Measurements from ENCODE around the gene PEX26. TPM values are rescaled to one million over a fixed set of nuclear protein-coding genes. Genes with fewer than 3 reads are reported as not detected.

The PEX26 gene
- total RNA-seq, 1 experiment from 2014 or later = 30.6 TPM

DNA sequence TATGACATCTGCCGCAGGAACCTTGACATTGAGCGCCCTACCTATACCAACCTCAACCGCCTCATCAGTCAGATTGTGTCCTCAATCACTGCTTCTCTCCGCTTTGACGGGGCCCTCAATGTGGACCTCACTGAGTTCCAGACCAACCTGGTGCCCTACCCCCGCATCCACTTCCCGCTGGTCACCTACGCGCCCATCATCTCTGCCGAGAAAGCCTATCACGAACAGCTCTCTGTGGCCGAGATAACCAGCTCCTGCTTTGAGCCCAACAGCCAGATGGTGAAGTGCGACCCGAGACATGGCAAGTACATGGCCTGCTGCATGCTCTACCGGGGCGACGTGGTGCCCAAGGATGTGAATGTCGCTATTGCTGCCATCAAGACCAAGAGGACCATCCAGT is 48.8 kb downstream of the PEX26 start:
- TF ChIP-seq, protein P1, sequence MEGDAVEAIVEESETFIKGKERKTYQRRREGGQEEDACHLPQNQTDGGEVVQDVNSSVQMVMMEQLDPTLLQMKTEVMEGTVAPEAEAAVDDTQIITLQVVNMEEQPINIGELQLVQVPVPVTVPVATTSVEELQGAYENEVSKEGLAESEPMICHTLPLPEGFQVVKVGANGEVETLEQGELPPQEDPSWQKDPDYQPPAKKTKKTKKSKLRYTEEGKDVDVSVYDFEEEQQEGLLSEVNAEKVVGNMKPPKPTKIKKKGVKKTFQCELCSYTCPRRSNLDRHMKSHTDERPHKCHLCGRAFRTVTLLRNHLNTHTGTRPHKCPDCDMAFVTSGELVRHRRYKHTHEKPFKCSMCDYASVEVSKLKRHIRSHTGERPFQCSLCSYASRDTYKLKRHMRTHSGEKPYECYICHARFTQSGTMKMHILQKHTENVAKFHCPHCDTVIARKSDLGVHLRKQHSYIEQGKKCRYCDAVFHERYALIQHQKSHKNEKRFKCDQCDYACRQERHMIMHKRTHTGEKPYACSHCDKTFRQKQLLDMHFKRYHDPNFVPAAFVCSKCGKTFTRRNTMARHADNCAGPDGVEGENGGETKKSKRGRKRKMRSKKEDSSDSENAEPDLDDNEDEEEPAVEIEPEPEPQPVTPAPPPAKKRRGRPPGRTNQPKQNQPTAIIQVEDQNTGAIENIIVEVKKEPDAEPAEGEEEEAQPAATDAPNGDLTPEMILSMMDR (conservative IDR thresholded peaks at IDR 0.05; ENCODE audit: low read depth, low read length) = no peak
- TF ChIP-seq EZH2 (IDR thresholded peaks at IDR 0.05; ENCODE audit: low read length, unreplicated experiment) (no peak), EZH2phosphoT487 (IDR thresholded peaks at IDR 0.05; ENCODE audit: borderline replicate concordance, low read length) (no peak)
- Histone ChIP-seq H3K9ac (ENCODE audit: low read length) (no peak overlapping the region), H3K4me1 (ENCODE audit: insufficient read depth, low read length) (no peaks in the 10 kb centered on the region), H3K4me2 (ENCODE audit: low read length) (no peak overlapping the region), H3K79me2 (ENCODE audit: low read length) (no peaks in the 10 kb centered on the region), H3K9me2 (replicated peaks; ENCODE audit: low read length) (no peaks in the 10 kb centered on the region), H3K27ac (ENCODE audit: low read length) (no peak overlapping the region), H3K36me3 (ENCODE audit: low read depth, low read length) (no peaks in the 10 kb centered on the region), H4K20me1 (ENCODE audit: low read length) (no peaks in the 10 kb centered on the region), H3F3A (ENCODE audit: low read length, unreplicated experiment) (no peaks in the 10 kb centered on the region), H2AFZ (ENCODE audit: low read length) (no peak overlapping the region), H3K27me3 (ENCODE audit: low read length) (no peaks in the 10 kb centered on the region), H3K4me3 (ENCODE audit: low read length) (no peak overlapping the region), H3K9me3 (ENCODE audit: low read length) (no peaks in the 10 kb centered on the region)
- no peak for DNase-seq
- POLR2A ChIA-PET (ENCODE audit: unreplicated experiment) = no interaction called here
- BruUV-seq (replicated peaks) = no TSS peak
- CTCF ChIA-PET = no interaction called here
- no peak for ATAC-seq
- intact Hi-C loops (cut with micrococcal nuclease) = no loop called here

DNA sequence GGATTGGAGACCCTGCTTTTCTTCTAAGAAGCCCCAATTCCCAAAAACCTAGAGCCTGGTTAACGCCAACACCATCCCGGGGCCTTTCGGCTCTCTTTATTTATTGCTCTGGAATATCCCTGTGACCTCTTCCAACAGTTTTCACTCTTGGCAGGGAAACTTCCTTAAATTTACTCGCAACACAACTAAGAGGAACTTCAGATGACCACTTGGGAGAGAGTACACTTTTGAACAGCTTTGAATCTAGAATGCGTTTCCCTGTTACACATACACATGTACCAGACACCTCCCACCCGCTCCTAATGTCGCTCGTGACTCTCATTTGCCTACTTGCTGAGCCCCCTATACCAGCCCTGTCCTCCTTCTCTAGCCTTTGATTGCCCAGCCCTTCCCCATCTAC is 52.2 kb downstream of the PEX26 start:
- ATAC-seq (no peak), DNase-seq (no peak)
- H3K9me2 ChIP-seq (replicated peaks; ENCODE audit: low read length) = no peaks in the 10 kb centered on the region
- no peaks in the 10 kb centered on the region for H4K20me1 ChIP-seq (ENCODE audit: low read length)
- no peaks in the 10 kb centered on the region for H3K9me3 ChIP-seq (ENCODE audit: low read length)
- H3K4me2 ChIP-seq (ENCODE audit: low read length) = no peak overlapping the region
- TF ChIP-seq EZH2 (IDR thresholded peaks at IDR 0.05; ENCODE audit: low read length, unreplicated experiment) = no peak
- no peak for TF ChIP-seq EZH2phosphoT487 (IDR thresholded peaks at IDR 0.05; ENCODE audit: borderline replicate concordance, low read length)
- TF ChIP-seq, protein P1 (conservative IDR thresholded peaks at IDR 0.05; ENCODE audit: low read depth, low read length) = no peak
- BruUV-seq (replicated peaks) = no TSS peak
- H3K79me2 ChIP-seq (ENCODE audit: low read length) = no peaks in the 10 kb centered on the region
- H3K27ac ChIP-seq (ENCODE audit: low read length) = no peak overlapping the region
- no peak overlapping the region for H3K4me3 ChIP-seq (ENCODE audit: low read length)
- CTCF ChIA-PET = no interaction called here
- no peaks in the 10 kb centered on the region for H3K36me3 ChIP-seq (ENCODE audit: low read depth, low read length)
- H3K4me1 ChIP-seq (ENCODE audit: insufficient read depth, low read length) = no peaks in the 10 kb centered on the region
- intact Hi-C loops (cut with micrococcal nuclease) = no loop called here
- no peak overlapping the region for H2AFZ ChIP-seq (ENCODE audit: low read length)
- H3K9ac ChIP-seq (ENCODE audit: low read length) = no peak overlapping the region
- no peaks in the 10 kb centered on the region for H3F3A ChIP-seq (ENCODE audit: low read length, unreplicated experiment)
- POLR2A ChIA-PET (ENCODE audit: unreplicated experiment) = no interaction called here
- no peaks in the 10 kb centered on the region for H3K27me3 ChIP-seq (ENCODE audit: low read length)

DNA sequence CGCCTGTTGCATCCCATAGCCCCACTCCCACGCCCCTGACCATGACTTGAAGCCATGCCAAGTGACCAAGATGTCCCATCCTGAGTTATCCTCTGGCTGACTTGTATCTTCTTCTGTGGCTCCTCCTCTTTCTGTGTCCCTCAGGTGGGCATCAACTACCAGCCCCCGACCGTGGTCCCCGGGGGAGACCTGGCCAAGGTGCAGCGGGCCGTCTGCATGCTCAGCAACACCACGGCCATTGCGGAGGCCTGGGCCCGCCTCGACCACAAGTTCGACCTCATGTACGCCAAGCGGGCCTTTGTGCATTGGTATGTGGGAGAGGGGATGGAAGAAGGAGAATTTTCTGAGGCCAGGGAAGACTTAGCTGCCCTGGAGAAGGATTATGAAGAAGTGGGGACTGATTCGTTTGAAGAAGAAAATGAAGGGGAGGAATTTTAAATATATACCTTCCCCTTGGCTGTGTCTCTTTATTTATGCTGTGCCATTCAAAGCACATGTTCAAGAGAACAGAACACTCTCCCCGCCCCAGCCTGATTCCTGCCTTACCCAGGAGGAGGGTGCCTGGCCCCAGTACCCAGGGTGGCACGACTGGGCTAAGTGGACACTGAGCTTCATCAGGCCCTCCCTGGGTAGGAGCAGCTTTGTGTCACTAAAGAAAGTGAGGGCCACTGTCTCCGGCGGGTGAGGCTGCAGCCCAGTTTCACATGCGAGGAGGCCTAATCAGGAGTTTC is 53.1 kb downstream of the PEX26 start:
- Histone ChIP-seq H3K27me3 (ENCODE audit: low read length) (no peaks in the 10 kb centered on the region), H3K36me3 (ENCODE audit: low read depth, low read length) (no peaks in the 10 kb centered on the region), H4K20me1 (ENCODE audit: low read length) (no peaks in the 10 kb centered on the region), H3K4me3 (ENCODE audit: low read length) (no peak overlapping the region), H3K79me2 (ENCODE audit: low read length) (no peaks in the 10 kb centered on the region), H3K4me1 (ENCODE audit: insufficient read depth, low read length) (no peaks in the 10 kb centered on the region), H3K9me2 (replicated peaks; ENCODE audit: low read length) (no peaks in the 10 kb centered on the region), H3K9me3 (ENCODE audit: low read length) (no peaks in the 10 kb centered on the region), H3F3A (ENCODE audit: low read length, unreplicated experiment) (no peaks in the 10 kb centered on the region), H2AFZ (ENCODE audit: low read length) (no peak overlapping the region), H3K4me2 (ENCODE audit: low read length) (no peak overlapping the region), H3K9ac (ENCODE audit: low read length) (no peak overlapping the region), H3K27ac (ENCODE audit: low read length) (no peak overlapping the region)
- ChIA-PET CTCF (no interaction called here), POLR2A (ENCODE audit: unreplicated experiment) (no interaction called here)
- ATAC-seq (no peak), DNase-seq (no peak)
- BruUV-seq (replicated peaks) = no TSS peak
- intact Hi-C loops (cut with micrococcal nuclease) = no loop called here
- TF ChIP-seq EZH2 (IDR thresholded peaks at IDR 0.05; ENCODE audit: low read length, unreplicated experiment) (no peak), EZH2phosphoT487 (IDR thresholded peaks at IDR 0.05; ENCODE audit: borderline replicate concordance, low read length) (no peak)
- TF ChIP-seq, protein P1 (conservative IDR thresholded peaks at IDR 0.05; ENCODE audit: low read depth, low read length) = no peak

All from PC-3 (cell line).